ENCODE data around the gene CAPN13. TPM values are rescaled to one million over a fixed set of nuclear protein-coding genes. Genes with fewer than 3 reads are reported as not detected.

CAPN13 gene
- total and polyA plus RNA-seq, 4 donors: 0.13 to 0.42 TPM; not detected in 2

DNA sequence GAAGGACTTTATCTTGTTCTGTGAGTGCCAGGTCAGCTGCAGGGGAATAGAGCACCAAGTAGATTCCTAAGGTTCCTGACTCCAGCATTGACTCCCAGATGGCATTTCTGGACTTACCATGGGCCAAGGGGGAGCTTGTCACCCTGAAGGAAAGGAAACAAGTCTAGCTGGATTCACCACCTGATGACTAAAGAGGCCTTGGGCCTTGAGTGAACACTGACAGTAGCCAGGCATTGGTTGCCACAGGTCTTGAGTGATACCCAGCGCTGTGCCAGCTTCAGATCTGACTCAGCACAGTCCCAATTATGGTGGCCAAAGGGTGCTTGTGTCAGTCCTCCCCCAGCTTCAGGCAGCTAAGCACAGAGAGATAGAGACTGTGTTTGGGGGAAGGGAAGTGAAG is 40.1 kb upstream of the CAPN13 start:
- Histone ChIP-seq H3K4me1 (ENCODE audit: control insufficient read depth in 4 of 4, insufficient read depth in 4 of 4, low read length in 3 of 4) (no peaks in the 10 kb centered on the region), H3K9me3 (ENCODE audit: control insufficient read depth in 4 of 4, low read length in 3 of 4) (no peaks in the 10 kb centered on the region), H3K36me3 (ENCODE audit: control insufficient read depth in 4 of 4, insufficient read depth in 3 of 4, low read depth in 1 of 4, low read length in 3 of 4) (no peaks in the 10 kb centered on the region), H3K27me3 (ENCODE audit: control insufficient read depth in 4 of 4, insufficient read depth in 4 of 4, low read length in 3 of 4) (no peaks in the 10 kb centered on the region), H3K9ac (ENCODE audit: low read depth in 1 of 2, low read length in 2 of 2) (no peak overlapping the region), H3K4me3 (ENCODE audit: low read depth in 1 of 3, low read length in 3 of 3) (no peak overlapping the region), H3K27ac (ENCODE audit: low read depth in 1 of 2, low read length in 2 of 2) (no peak overlapping the region)
- WGBS: 79% methylated on average over 1 of the region's 1 CpG
- no peak for DNase-seq (ENCODE audit: low spot score)
- TF ChIP-seq RXRA (IDR thresholded peaks at IDR 0.05): no peak
- no peak for TF ChIP-seq SP1 (IDR thresholded peaks at IDR 0.05)

DNA sequence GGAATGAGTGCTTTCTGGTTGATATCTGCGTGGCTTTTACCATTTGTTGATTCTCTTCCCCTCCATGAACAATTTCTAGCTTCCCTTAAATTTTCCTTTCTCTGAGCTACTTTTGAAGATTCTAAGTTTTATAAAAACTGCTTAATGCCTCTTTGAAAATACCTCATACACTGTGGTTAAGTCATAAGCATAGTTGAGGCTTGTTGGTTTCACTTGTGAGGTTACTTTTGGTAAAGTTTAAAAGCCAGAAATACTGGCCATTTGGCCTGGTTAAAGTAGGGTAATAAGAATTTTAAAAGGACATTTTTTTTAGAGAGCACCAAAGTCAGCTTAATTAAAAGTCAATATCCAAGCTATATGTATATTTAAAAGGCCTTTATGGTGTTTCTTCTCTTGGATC is 21.3 kb upstream of the CAPN13 start:
- peaks cover 0 to 9% (median 4%) of the 10 kb centered on the region in 4 donors for H3K4me1 ChIP-seq (ENCODE audit: control insufficient read depth in 4 of 4, insufficient read depth in 4 of 4, low read length in 3 of 4)
- WGBS: 69% methylated on average over 1 of the region's 1 CpG
- H3K4me3 ChIP-seq (ENCODE audit: low read depth in 1 of 3, low read length in 3 of 3): no peak overlapping the region
- H3K36me3 ChIP-seq (ENCODE audit: control insufficient read depth in 4 of 4, insufficient read depth in 3 of 4, low read depth in 1 of 4, low read length in 3 of 4): no peaks in the 10 kb centered on the region
- no peak for DNase-seq (ENCODE audit: low spot score)
- no peak for TF ChIP-seq NR2F2 (IDR thresholded peaks at IDR 0.05)
- TF ChIP-seq SP1 (IDR thresholded peaks at IDR 0.05): no peak
- no peak for TF ChIP-seq RXRA (IDR thresholded peaks at IDR 0.05)
- TF ChIP-seq FOXA1 (IDR thresholded peaks at IDR 0.05): no peak
- no peak for TF ChIP-seq YY1 (IDR thresholded peaks at IDR 0.05)
- TF ChIP-seq GABPA (IDR thresholded peaks at IDR 0.05 in 1 of 2, conservative IDR thresholded peaks at IDR 0.05 in 1 of 2): no peak
- TF ChIP-seq EGR1 (IDR thresholded peaks at IDR 0.05; ENCODE audit: low read depth in 2 of 2): no peak
- TF ChIP-seq, protein P1, sequence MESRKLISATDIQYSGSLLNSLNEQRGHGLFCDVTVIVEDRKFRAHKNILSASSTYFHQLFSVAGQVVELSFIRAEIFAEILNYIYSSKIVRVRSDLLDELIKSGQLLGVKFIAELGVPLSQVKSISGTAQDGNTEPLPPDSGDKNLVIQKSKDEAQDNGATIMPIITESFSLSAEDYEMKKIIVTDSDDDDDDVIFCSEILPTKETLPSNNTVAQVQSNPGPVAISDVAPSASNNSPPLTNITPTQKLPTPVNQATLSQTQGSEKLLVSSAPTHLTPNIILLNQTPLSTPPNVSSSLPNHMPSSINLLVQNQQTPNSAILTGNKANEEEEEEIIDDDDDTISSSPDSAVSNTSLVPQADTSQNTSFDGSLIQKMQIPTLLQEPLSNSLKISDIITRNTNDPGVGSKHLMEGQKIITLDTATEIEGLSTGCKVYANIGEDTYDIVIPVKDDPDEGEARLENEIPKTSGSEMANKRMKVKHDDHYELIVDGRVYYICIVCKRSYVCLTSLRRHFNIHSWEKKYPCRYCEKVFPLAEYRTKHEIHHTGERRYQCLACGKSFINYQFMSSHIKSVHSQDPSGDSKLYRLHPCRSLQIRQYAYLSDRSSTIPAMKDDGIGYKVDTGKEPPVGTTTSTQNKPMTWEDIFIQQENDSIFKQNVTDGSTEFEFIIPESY (IDR thresholded peaks at IDR 0.05): no peak
- no peak for TF ChIP-seq ATF3 (IDR thresholded peaks at IDR 0.05)
- TF ChIP-seq HNF4G (IDR thresholded peaks at IDR 0.05): no peak
- H3K27me3 ChIP-seq (ENCODE audit: control insufficient read depth in 4 of 4, insufficient read depth in 4 of 4, low read length in 3 of 4): no peaks in the 10 kb centered on the region
- no peaks in the 10 kb centered on the region for H3K9me3 ChIP-seq (ENCODE audit: control insufficient read depth in 4 of 4, low read length in 3 of 4)
- H3K27ac ChIP-seq (ENCODE audit: low read depth in 1 of 2, low read length in 2 of 2): no peak overlapping the region
- H3K9ac ChIP-seq (ENCODE audit: low read depth in 1 of 2, low read length in 2 of 2): no peak overlapping the region

- H3K9ac ChIP-seq (ENCODE audit: low read depth in 1 of 2, low read length in 2 of 2): no peak overlapping the region
- H3K4me3 ChIP-seq (ENCODE audit: low read depth in 1 of 3, low read length in 3 of 3): peak overlapping the region in 1 of 3 donors; percentile 7
- WGBS: 65% methylated on average over 3 of the region's 3 CpGs
- no peaks in the 10 kb centered on the region for H3K9me3 ChIP-seq (ENCODE audit: control insufficient read depth in 4 of 4, low read length in 3 of 4)
- H3K27me3 ChIP-seq (ENCODE audit: control insufficient read depth in 4 of 4, insufficient read depth in 4 of 4, low read length in 3 of 4): no peaks in the 10 kb centered on the region
- no peak overlapping the region for H3K27ac ChIP-seq (ENCODE audit: low read depth in 1 of 2, low read length in 2 of 2)
- DNase-seq (ENCODE audit: low spot score): no peak
- peaks cover 0 to 9% (median 4%) of the 10 kb centered on the region in 4 donors for H3K4me1 ChIP-seq (ENCODE audit: control insufficient read depth in 4 of 4, insufficient read depth in 4 of 4, low read length in 3 of 4)
- TF ChIP-seq FOXA2 (IDR thresholded peaks at IDR 0.05) (no peak), ATF3 (IDR thresholded peaks at IDR 0.05) (no peak)
- no peaks in the 10 kb centered on the region for H3K36me3 ChIP-seq (ENCODE audit: control insufficient read depth in 4 of 4, insufficient read depth in 3 of 4, low read depth in 1 of 4, low read length in 3 of 4)
Measured at GRCh38 chr2:30826916-30827315, 19.7 kb upstream of the CAPN13 start.

GRCh38 chr2:30826481-30826880 is 19.2 kb upstream of the CAPN13 start:
- no peaks in the 10 kb centered on the region for H3K9me3 ChIP-seq (ENCODE audit: control insufficient read depth in 4 of 4, low read length in 3 of 4)
- H3K27ac ChIP-seq (ENCODE audit: low read depth in 1 of 2, low read length in 2 of 2): no peak overlapping the region
- H3K4me1 ChIP-seq (ENCODE audit: control insufficient read depth in 4 of 4, insufficient read depth in 4 of 4, low read length in 3 of 4): peaks cover 0 to 9% (median 4%) of the 10 kb centered on the region in 4 donors
- H3K27me3 ChIP-seq (ENCODE audit: control insufficient read depth in 4 of 4, insufficient read depth in 4 of 4, low read length in 3 of 4): no peaks in the 10 kb centered on the region
- no peak for DNase-seq (ENCODE audit: low spot score)
- H3K4me3 ChIP-seq (ENCODE audit: low read depth in 1 of 3, low read length in 3 of 3): peak overlapping the region in 1 of 3 donors; percentile 7
- 58% methylated on average over 2 of the region's 2 CpGs for WGBS
- H3K9ac ChIP-seq (ENCODE audit: low read depth in 1 of 2, low read length in 2 of 2): no peak overlapping the region
- no peaks in the 10 kb centered on the region for H3K36me3 ChIP-seq (ENCODE audit: control insufficient read depth in 4 of 4, insufficient read depth in 3 of 4, low read depth in 1 of 4, low read length in 3 of 4)
- no peak for TF ChIP-seq RAD21 (IDR thresholded peaks at IDR 0.05)
- no peak for TF ChIP-seq SP1 (IDR thresholded peaks at IDR 0.05)
- TF ChIP-seq JUND (IDR thresholded peaks at IDR 0.05): no peak
- TF ChIP-seq ATF3 (IDR thresholded peaks at IDR 0.05): no peak
- no peak for TF ChIP-seq NR2F2 (IDR thresholded peaks at IDR 0.05)
- TF ChIP-seq, protein P1 (IDR thresholded peaks at IDR 0.05): peak; percentile 18
- peak; percentile 14 for TF ChIP-seq REST (IDR thresholded peaks at IDR 0.05)
- TF ChIP-seq GABPA (IDR thresholded peaks at IDR 0.05 in 1 of 2, conservative IDR thresholded peaks at IDR 0.05 in 1 of 2): no peak
- peak; percentile 17 for TF ChIP-seq FOXA1 (IDR thresholded peaks at IDR 0.05)
- TF ChIP-seq EGR1 (IDR thresholded peaks at IDR 0.05; ENCODE audit: low read depth in 2 of 2): no peak
